ENCODE data around the gene EDA2R. TPM values are rescaled to one million over a fixed set of nuclear protein-coding genes. Genes with fewer than 3 reads are reported as not detected.

EDA2R gene
- total RNA-seq, 4 donors from 2014 or later: 0.08 to 2.5 (median 0.43) TPM

DNA sequence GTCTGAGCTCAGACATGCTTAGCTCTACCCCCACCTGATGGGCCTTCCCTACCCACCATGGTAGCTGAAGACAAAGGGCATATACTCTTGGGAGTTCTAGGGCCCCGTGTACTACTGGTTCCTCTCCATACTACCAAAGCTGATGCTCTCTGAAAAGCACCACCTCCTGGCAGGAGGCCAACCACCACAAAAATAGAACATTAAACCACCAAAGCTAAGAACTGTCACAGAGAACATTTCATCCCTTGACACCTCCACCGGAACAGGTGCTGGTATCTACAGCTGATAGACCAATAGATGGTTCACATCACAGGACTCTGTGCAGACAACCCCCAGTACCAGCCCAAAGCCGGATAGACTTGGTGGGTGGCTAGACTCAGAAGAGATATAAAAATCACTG lies 13.4 kb downstream of the EDA2R start:
- no peaks in the 10 kb centered on the region for H3K9me3 ChIP-seq
- no peaks in the 10 kb centered on the region for H3K36me3 ChIP-seq
- no peak overlapping the region for H3K27ac ChIP-seq
- DNase-seq: no peak
- H3K27me3 ChIP-seq: no peaks in the 10 kb centered on the region
- H3K4me1 ChIP-seq: no peaks in the 10 kb centered on the region
- no peak overlapping the region for H3K4me3 ChIP-seq
- 100% methylated on average over 1 of the region's 3 CpGs; no CpG with 5 or more reads in 1 of the 2 donors for WGBS, 2 donors
- TF ChIP-seq, protein P1, sequence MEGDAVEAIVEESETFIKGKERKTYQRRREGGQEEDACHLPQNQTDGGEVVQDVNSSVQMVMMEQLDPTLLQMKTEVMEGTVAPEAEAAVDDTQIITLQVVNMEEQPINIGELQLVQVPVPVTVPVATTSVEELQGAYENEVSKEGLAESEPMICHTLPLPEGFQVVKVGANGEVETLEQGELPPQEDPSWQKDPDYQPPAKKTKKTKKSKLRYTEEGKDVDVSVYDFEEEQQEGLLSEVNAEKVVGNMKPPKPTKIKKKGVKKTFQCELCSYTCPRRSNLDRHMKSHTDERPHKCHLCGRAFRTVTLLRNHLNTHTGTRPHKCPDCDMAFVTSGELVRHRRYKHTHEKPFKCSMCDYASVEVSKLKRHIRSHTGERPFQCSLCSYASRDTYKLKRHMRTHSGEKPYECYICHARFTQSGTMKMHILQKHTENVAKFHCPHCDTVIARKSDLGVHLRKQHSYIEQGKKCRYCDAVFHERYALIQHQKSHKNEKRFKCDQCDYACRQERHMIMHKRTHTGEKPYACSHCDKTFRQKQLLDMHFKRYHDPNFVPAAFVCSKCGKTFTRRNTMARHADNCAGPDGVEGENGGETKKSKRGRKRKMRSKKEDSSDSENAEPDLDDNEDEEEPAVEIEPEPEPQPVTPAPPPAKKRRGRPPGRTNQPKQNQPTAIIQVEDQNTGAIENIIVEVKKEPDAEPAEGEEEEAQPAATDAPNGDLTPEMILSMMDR (IDR thresholded peaks at IDR 0.05): no peak
- TF ChIP-seq POLR2A (IDR thresholded peaks at IDR 0.05): no peak
- intact Hi-C loops (cut with DNase I): no loop called here

DNA sequence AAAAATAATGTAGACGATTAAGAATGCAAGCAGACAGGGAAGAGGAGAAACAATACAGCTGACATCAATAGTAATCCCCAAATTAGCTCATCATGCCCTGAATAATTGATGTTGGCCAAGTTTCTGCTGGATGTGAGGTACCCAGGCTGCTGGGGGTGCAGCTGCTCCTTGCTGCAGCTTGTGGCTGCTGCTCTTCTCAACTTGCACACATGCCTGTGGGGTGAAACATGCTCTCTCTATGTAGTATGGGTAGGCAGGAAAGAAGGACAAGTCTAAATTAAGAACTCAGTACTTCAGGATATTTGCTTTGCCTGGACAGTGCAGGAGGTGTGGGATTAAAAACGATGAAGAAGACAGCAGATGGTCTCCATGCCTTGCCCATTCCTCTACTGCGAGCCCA lies 16.7 kb downstream of the EDA2R start:
- 60 to 90% methylated on average over 2 to 3 of the region's 3 CpGs for WGBS, 2 donors
- no peak overlapping the region for H3K4me3 ChIP-seq
- TF ChIP-seq, protein P1 (IDR thresholded peaks at IDR 0.05): no peak
- no peak for TF ChIP-seq POLR2A (IDR thresholded peaks at IDR 0.05)
- no peaks in the 10 kb centered on the region for H3K27me3 ChIP-seq
- intact Hi-C loops (cut with DNase I): no loop called here
- no peaks in the 10 kb centered on the region for H3K9me3 ChIP-seq
- DNase-seq: no peak
- no peaks in the 10 kb centered on the region for H3K36me3 ChIP-seq
- H3K4me1 ChIP-seq: no peaks in the 10 kb centered on the region
- no peak overlapping the region for H3K27ac ChIP-seq

- DNase-seq: no peak
- no peaks in the 10 kb centered on the region for H3K9me3 ChIP-seq
- TF ChIP-seq, protein P1 (IDR thresholded peaks at IDR 0.05): no peak
- no peak for TF ChIP-seq POLR2A (IDR thresholded peaks at IDR 0.05)
- H3K4me1 ChIP-seq: no peaks in the 10 kb centered on the region
- H3K36me3 ChIP-seq: no peaks in the 10 kb centered on the region
- WGBS, 2 donors: 58 to 86% methylated on average over 2 of the region's 2 CpGs
- no peak overlapping the region for H3K27ac ChIP-seq
- intact Hi-C loops (cut with DNase I): no loop called here
- no peaks in the 10 kb centered on the region for H3K27me3 ChIP-seq
- no peak overlapping the region for H3K4me3 ChIP-seq
Measured at GRCh38 chrX:66616944-66617343, 21.9 kb downstream of the EDA2R start.

DNA sequence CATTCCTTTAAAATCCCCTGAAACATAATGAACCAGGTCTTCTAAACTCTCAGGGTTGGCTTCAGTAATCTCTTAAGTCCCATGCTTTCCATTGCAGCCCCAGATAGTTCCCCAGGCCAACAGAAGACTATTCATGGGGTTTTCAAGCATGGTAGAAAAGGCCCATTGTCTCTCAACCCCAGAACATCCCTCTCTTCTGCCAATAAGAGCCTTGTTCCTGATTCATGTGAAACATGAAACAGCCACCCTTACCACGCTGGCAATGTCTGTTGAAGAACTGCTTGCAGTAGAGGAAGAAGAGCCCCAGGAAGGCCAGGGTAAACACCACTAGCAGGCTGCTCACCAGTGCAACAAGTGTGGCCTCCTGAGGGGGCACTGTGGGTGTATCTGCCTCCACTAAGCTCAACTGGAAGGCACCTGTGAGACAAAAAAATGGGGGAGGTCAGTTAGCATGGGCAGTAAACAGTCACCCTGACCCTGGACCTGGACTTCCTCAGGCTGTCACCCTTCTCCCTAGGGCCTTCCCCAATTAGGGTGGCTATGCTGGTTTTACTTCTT lies 36.4 kb downstream of the EDA2R start:
- no peaks in the 10 kb centered on the region for H3K27me3 ChIP-seq
- 17% methylated on average over 1 of the region's 1 CpG; no CpG with 5 or more reads in 1 of the 2 donors for WGBS, 2 donors
- no peak overlapping the region for H3K27ac ChIP-seq
- no peaks in the 10 kb centered on the region for H3K9me3 ChIP-seq
- no peak for DNase-seq
- H3K4me3 ChIP-seq: no peak overlapping the region
- TF ChIP-seq POLR2A (IDR thresholded peaks at IDR 0.05): no peak
- TF ChIP-seq, protein P1 (IDR thresholded peaks at IDR 0.05): no peak
- H3K4me1 ChIP-seq: no peaks in the 10 kb centered on the region
- H3K36me3 ChIP-seq: no peaks in the 10 kb centered on the region
- intact Hi-C loops (cut with DNase I): no loop called here

GRCh38 chrX:66601522-66601921 lies 37.4 kb downstream of the EDA2R start:
- Histone ChIP-seq H3K36me3 (no peaks in the 10 kb centered on the region), H3K4me3 (no peak overlapping the region), H3K9me3 (no peaks in the 10 kb centered on the region), H3K4me1 (no peaks in the 10 kb centered on the region), H3K27ac (no peak overlapping the region), H3K27me3 (no peaks in the 10 kb centered on the region)
- no peak for TF ChIP-seq POLR2A (IDR thresholded peaks at IDR 0.05)
- TF ChIP-seq, protein P1 (IDR thresholded peaks at IDR 0.05): no peak
- no peak for DNase-seq
- intact Hi-C loops (cut with DNase I): no loop called here

Measured in esophagus squamous epithelium (tissue), 5 donors.